Uterine smooth muscle cell (primary cell): ENCODE measurements around the gene FIG4. TPM values are rescaled to one million over a fixed set of nuclear protein-coding genes. Genes with fewer than 3 reads are reported as not detected.

Source experiments
- total RNA-seq: library from RNA; depleted of rRNA; stranded (reverse); fragments of >200 nt; gene quantifications from 2 replicates; pipeline ENCODE4 v1.2.3, GENCODE V29; 2014

The FIG4 gene
- 22.2 and 39.5 TPM in 2 replicates for total RNA-seq

DNA sequence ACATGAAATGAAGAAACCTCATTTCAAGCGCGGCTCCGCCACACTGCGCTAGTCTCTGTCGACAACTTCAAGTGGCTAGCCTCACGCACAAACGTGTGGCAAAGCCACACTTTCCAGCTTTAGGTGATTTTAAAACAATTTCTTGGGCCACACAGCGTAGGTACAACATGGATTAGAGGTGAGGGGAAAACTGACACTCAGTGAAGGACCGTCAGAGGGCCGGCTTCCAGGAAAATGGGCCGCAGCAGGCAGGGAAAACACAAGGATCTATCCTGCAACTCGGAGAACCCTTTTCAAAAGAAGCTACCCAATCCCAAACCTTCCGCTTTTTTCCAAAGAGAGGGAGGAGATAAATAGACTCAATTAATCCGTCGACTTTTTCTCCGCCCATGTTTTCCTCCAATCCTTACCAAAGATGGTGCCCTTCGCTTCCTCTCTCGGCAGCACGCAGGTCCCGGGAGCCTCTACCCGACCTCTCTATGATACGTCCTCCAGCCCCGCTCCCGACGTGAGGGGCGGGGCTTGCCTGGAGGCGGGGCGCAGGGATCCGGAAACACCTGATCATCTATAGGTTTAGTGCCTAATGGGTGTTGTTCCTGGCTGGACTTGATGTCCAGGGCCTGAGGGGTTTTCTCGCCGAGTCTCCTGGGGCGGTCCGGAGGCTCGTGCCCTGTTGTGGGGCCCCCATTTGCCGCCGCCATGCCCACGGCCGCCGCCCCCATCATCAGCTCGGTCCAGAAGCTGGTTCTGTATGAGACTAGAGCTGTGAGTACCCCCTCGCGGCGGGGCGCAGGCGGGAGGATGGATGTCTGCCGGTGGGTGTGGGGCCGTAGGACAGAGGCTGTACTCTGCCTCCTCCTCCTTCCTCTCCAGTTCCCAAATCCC is at the start of gene FIG4, which contains the start of gene AK9:
TSS of gene FIG4 (plus strand) at position 560 of the 885 bp plus-strand sequence. CDS start at position 700, 140 bp downstream.
TSS of gene AK9 (minus strand) at position 466 of the 885 bp plus-strand sequence. CDS start 15,457 bp downstream, outside the sequence.

Other genes with a start within 250 kb of the FIG4 start
- gene MICAL1, start 235.5 kb upstream of the FIG4 start, total RNA-seq = 52.2 and 78.1 TPM in 2 replicates
- gene ZBTB24, start 208.1 kb upstream of the FIG4 start, total RNA-seq = 9.0 and 10.4 TPM in 2 replicates
- 4.1 and 6.4 TPM in 2 replicates for gene AK9, start 94 bp upstream of the FIG4 start, total RNA-seq